HEK293 (cell line): ENCODE results near the gene XPNPEP2.

Experiments used
- CTCF ChIP-seq: fragments of 450-650 bp; formaldehyde crosslinking; IDR thresholded peaks from 2 replicates; pipeline ENCODE4 v1.5.1; 2016; ENCODE audit warnings: missing biosample characterization, missing genetic modification characterization
- ZNF654 ChIP-seq: fragments of 450-650 bp; formaldehyde crosslinking; IDR thresholded peaks from 2 replicates; pipeline ENCODE4 v1.5.1; 2016; ENCODE audit warnings: low read depth, missing biosample characterization, missing genetic modification characterization
- ZSCAN16 ChIP-seq: fragments of 450-650 bp; formaldehyde crosslinking; IDR thresholded peaks from 2 replicates; pipeline ENCODE4 v1.5.1; 2016; ENCODE audit warnings: missing biosample characterization, missing genetic modification characterization

- no peak for TF ChIP-seq CTCF (tag by site-specific recombination)
- no peak for TF ChIP-seq ZSCAN16 (tag by site-specific recombination)
- TF ChIP-seq ZNF654 (tag by site-specific recombination): no peak
Observed at GRCh38 chrX:129786210-129786651, 47.5 kb downstream of the XPNPEP2 start.
